HG03432 (cell line): ENCODE results near the gene HHIP.
A peak's percentile ranks its signal among the peaks of the same experiment; 100 is the strongest.
"Not testable (repeated sequence)": the region's sequence is repeated elsewhere in the genome, so short reads cannot be mapped to it uniquely, and the experiment has no call there.

Source experiments
- ATAC-seq: cut with Tn5 transposase; IDR thresholded peaks from one replicate; pipeline ENCODE4 v1.9.1; 2021; ENCODE audit warnings: mild to moderate bottlenecking, moderate library complexity; ENCODE audit not compliant: unreplicated experiment

The HHIP gene

DNA sequence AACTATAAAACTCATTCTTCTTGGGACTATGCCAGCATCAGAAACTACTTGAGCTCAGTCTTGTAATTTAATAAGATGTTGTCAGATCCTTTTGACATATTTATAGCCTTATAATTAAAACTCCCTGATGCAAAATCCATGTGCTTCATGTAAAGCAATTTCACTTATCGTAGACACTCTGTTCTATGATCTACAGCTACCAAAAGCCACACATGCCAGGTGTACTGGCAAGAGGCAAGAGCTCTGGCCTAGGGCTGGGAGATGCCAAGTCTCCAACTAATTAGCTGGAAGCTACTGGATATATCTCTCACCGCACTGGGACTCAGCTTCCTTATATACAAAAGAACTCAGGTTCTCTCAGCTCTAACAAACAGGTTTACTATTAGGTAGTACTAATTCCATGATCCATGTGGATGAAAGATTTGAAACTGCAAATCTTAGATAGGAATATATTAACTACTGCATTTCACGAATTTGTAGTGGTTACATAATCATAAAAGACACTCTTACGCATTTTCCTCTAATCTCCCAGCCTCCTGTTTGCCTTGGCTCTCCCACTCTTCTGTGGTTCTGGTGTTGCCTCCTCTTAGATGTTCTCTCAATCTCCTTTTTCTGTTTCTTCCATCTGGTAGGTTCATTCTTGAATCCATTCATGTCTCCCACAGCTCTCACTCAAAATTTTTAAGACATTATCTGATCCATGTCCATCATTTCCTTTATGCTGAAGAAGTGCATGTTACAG is 103.0 kb downstream of the HHIP start:
- ATAC-seq, result no peak

DNA sequence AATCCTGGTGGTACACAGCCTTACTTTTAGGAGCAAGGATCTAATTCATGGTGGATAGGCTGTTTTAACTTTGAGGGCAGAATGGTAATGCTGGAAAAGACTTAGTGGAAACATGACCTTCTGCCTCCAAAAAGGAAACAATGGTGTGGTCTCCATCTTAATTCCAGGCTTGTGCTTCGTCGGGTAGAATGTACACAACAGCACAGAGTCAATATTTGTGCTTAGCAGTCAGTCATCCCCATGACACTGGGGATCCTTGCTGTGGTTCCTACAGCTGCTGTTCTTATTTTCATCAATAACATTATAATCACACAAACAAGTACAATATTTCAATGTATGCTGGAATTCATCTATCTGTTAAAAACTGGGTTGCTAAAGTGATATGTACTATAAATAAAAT is 104.4 kb downstream of the HHIP start:
- no peak for ATAC-seq

DNA sequence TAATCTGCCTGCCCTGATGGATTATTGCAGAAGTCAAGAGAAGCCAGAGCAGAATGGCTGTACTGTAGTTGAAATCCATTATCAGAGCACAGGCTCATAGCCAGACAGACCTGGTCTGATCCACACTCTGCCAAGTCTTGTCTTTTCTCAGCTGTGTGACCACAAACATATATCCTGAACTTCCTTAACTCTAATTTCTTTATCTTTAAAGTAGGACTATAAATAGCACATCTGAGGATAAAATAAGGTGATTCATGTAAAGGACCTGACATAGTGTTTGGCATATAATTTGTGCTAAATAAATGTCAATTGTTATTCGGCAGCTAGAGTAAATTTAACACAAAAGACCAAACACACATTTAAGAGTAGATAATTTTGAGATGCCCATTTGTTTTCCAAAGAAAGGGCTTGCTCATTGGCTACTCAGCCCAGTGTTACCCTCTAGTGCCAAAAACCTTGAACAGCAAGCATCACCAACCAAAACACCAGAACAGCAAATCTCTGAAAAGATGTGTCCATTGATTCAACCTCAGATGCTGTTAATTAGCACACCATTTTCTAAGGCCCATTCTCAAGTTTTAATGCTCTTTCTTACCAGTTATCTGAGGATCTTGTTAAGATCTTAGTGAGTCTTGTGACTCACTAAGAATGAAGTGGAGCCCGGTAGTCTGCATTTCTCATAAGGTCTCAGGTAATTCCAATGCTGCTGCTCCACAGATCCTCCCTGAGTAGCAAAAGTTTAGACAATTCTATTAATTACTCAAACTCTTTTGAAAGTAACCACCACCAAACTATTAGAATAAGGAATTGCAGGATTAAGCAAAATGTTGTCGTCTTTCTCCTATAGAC is 108.8 kb downstream of the HHIP start:
- ATAC-seq, result no peak

DNA sequence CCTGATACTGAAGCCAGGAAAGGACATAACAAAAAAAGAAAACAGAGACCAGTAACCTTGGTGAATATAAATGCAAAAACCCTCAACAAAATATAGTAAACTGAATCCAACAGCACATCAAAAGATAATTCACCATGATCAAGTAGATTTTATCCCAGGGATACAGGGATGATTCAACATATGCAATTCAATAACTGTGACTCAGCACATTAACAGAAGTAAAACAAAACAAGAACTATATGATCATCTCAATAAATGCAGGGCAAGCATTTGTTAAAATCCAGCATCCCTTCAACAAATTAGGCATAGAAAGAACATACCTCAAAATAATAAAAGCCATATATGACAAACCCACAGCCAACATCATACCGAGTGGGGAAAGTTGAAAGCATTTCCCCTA is 112.0 kb downstream of the HHIP start:
- no peak for ATAC-seq

DNA sequence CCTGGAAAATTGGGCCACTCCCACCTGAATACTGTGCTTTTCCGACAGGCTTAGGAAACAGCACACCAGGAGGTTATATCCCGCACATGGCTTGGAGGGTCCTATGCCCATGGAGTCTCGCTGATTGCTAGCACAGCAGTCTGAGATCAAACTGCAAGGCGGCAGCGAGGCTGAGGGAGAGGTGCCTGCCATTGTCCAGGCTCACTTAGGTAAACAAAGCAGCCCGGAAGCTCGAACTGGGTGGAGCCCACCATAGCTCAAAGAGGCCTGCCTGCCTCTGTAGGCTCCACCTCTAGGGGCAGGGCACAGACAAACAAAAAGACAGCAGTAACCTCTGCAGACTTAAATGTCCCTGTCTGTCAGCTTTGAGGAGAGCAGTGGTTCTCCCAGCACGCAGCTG is 122.9 kb downstream of the HHIP start:
- not testable (repeated sequence) for ATAC-seq

DNA sequence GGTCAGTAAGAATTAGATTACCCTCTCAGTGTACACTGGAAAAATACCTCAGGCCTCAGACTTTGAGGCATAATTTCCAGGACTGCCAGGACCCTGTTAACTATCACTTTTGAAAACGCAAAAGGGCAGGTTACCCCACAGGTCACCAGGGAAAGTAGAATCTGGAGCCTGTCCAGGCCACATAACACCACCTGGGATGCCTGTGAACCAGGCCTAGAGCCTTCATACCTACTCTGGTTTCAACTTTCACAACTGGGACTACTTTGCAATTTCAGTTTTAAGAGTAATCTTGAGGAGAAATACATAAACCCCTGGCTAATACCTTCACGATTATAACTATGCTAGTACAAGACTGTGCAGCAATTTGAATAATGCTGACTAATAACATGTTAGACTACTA is 132.4 kb downstream of the HHIP start:
- ATAC-seq, result no peak

DNA sequence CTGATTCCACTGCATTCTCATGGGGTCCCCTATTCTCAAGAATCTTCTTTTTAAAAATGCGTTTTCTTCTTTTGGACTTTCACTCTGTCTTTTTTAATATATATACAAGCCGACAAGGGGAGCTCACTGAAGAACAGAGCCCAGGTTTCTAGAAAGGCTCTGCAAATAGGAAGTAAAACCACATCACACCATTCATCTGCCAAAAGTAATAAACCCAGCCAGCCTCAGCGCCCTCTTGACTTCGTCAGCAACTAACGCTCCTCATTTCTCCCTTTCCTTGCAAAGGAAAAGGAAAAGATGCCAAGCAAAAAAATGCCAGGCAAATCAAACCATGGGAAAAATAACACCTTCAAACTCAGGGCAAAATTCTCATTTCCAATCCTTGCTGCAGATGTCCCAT is 136.4 kb downstream of the HHIP start:
- ATAC-seq, result no peak

DNA sequence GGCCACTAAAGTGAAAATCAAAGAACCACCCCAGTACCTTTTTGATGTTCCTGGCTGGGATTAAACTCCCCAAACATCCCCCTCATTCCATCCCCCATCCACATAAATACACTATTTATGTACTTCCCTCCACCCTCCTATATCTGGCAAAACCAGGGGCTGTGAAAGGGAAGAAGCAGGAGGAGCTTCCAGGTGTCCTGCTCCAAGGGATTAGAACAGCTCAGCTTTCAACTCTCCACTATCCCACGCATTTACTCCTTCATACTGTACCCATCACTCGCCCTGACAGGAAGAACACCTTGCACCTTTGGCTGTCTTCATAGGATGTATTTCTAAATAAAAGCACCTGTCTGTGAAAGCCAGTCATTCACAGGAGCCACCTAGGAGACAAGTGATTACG is 140.0 kb downstream of the HHIP start:
- no peak for ATAC-seq

DNA sequence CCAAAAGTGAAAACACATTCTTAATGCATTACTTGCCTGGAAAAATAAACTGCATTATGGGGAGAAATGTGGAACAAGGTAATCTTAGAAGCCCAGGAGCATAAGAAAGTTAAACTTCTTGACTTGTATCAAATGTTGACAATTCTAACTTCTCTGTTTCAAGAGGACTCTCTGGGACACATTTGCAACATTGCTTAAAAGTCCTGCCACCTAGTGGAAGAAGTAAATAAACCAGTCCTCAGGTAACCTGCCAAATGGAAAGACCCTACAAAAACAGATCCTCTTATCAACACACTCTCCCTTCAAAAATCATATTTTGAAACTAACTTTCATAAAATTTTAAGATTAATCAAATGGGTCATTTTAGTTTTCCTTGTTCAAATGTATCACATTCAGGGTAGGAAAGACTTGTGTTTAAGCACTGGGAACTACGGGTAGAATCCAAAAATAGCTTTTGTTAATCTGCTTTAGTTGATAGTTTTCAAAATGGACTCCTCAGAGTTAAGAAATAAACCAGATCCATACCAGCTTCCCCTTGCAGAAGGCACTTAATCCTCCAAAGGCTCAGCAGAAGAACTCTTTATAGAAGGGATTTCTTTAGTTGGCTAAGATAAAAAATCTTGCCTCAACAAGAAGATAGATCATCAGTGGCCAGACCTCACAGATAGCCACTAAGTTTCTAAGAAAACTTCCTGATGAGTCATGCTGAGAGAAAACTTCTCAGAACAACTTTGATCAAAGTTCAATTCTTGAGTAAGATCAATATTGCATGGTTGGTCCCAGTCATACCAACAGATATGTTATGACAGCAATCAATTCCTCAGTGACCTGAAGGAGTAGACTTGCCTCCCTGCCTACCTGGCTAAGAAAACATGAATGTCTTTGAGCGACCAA is 141.7 kb downstream of the HHIP start:
- peak; percentile 76 for ATAC-seq

DNA sequence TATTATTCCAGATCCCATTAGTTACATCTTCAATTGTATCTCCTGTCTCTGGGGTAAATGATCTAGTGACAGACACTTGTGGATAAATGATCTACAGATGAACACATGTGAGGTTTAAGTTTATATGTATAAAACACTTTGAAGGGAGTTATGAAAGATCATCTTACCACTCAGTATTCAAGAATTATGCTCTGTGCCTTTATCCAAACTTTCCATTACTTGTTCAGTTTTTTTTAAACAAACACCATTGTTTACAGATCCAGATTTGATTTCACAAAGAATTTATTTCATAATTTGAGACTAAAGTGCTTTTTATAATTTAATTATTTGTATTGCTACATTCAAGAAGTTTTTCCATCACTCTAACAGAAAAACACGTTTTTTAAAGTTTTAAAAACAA is 142.5 kb downstream of the HHIP start:
- ATAC-seq, result no peak

DNA sequence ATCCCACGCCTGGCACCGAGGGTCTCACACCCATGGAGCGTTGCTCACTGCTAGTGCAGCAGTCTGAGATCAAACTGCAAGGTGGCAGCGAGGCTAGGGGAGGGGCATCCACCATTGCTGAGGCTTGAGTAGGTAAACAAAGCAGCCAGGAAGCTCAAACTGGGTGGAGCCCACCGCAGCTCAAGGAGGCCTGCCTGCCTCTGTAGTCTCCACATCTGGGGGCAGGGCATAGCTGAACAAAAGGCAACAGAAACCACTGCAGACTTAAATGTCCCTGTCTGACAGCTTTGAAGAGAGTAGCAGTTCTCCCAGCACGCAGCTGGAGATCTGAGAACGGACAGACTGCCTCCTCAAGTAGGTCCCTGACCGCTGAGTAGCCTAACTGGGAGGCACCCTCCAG is 146.0 kb downstream of the HHIP start:
- ATAC-seq, result not testable (repeated sequence)
